Placental pericyte (primary cell): ENCODE data around the gene MYH15. TPM values are rescaled to one million over a fixed set of nuclear protein-coding genes. Genes with fewer than 3 reads are reported as not detected.

Experiments used
- total RNA-seq: library from RNA; depleted of rRNA; stranded (reverse); fragments of >200 nt; gene quantifications from 2 replicates; pipeline ENCODE4 v1.2.3, GENCODE V29; 2012

Gene MYH15
- 1.3 and 1.6 TPM in 2 replicates for total RNA-seq

GRCh38 chr3:108510496-108510895 is at the start of gene MYH15:
Gene MYH15 (minus strand): TSS chr3:108510596. CDS start chr3:108510530, 66 bp downstream.

Other genes with a start within 250 kb of the MYH15 start
- not detected in 2 replicates for gene HHLA2, start 214.0 kb downstream of the MYH15 start, total RNA-seq
- gene CIP2A, start 78.8 kb upstream of the MYH15 start, total RNA-seq, result 3.3 and 58.3 TPM in 2 replicates
- gene DZIP3, start 79.1 kb upstream of the MYH15 start, total RNA-seq, result 5.7 and 10.3 TPM in 2 replicates
- not detected in 2 replicates for gene RETNLB, start 246.8 kb upstream of the MYH15 start, total RNA-seq